ENCODE measurements around the gene TMEM147. TPM values are rescaled to one million over a fixed set of nuclear protein-coding genes. Genes with fewer than 3 reads are reported as not detected.

Gene TMEM147
- total and polyA plus RNA-seq, 10 of the 15 experiments (the other 5 are each of a cell fraction or from before 2014, with no cell fraction given): 53.4 to 145 (median 79.3) TPM

DNA sequence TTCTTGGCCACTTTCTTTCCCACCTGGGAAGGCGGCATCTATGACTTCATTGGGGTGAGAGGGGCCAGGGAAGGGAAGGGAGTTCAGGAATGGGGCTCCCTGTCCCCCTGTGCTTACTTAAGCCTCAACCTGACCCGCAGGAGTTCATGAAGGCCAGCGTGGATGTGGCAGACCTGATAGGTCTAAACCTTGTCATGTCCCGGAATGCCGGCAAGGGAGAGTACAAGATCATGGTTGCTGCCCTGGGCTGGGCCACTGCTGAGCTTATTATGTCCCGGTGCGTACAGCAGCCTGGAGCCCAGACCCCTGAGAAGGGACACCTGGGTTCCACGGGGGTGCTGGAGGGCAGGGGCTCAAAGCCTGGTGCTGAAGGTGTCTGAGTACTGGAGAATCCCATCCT lies 1.1 kb downstream of the TMEM147 start:
- H3K36me3 ChIP-seq (ENCODE audit: control insufficient read depth in 2 of 2, insufficient read depth in 2 of 2, low read length in 1 of 2): peaks cover 0 to 2% of the 10 kb centered on the region in 2 experiments; a peak in 2 of 4 replicates
- H2AFZ ChIP-seq (ENCODE audit: control insufficient read depth, low read depth, low read length): 0 out of 2 replicates have a peak overlapping the region, but pooled peaks have one; percentile 28
- ATAC-seq (no peak), FAIRE-seq (no peak), DNase-seq (ENCODE audit: low read depth, low spot score) (no peak)
- TF ChIP-seq HDGF (IDR thresholded peaks at IDR 0.05): no peak
- no peak for TF ChIP-seq JUND (IDR thresholded peaks at IDR 0.05; ENCODE audit: low read depth, low read length)
- TF ChIP-seq MEF2A (IDR thresholded peaks at IDR 0.05; ENCODE audit: insufficient read depth, low read depth, low read length): no peak
- TF ChIP-seq EED (IDR thresholded peaks at IDR 0.05; ENCODE audit: low read depth): peak; percentile 28; the same call in 1 of the 2 replicates
- peak; percentile 39; the same call in 1 of the 2 replicates for TF ChIP-seq IKZF1 (conservative IDR thresholded peaks at IDR 0.05)
- TF ChIP-seq IKZF2 (IDR thresholded peaks at IDR 0.05): 0 out of 4 replicates have a peak, but pooled peaks of 1 of the 2 experiments have one; percentile 24
- TF ChIP-seq, protein P1, sequence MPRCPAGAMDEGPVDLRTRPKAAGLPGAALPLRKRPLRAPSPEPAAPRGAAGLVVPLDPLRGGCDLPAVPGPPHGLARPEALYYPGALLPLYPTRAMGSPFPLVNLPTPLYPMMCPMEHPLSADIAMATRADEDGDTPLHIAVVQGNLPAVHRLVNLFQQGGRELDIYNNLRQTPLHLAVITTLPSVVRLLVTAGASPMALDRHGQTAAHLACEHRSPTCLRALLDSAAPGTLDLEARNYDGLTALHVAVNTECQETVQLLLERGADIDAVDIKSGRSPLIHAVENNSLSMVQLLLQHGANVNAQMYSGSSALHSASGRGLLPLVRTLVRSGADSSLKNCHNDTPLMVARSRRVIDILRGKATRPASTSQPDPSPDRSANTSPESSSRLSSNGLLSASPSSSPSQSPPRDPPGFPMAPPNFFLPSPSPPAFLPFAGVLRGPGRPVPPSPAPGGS (IDR thresholded peaks at IDR 0.05; ENCODE audit: borderline replicate concordance, insufficient read depth, low read depth, low read length, poor library complexity, severe bottlenecking): no peak
- TF ChIP-seq YBX1 (IDR thresholded peaks at IDR 0.05): no peak
- H3K9me3 ChIP-seq (replicated peaks; ENCODE audit: control insufficient read depth, insufficient read depth, low read length): no peaks in the 10 kb centered on the region
- CTCF ChIA-PET: interaction anchor here (0.6 to 4.7 kb wide), 5 partner anchors 17 to 384 kb away, joined by 3 to 63 read pairs (median 19); partner anchors contain the start of gene ATP4A
- intact Hi-C loops (cut with micrococcal nuclease; ENCODE audit: unreplicated experiment): loop anchor here (5.0 kb wide), 2 partner anchors 66 to 386 kb away; partner anchors contain the start of gene HAUS5
- peak overlapping the region; percentile 97 for H3K9ac ChIP-seq (ENCODE audit: control insufficient read depth, insufficient read depth, low read length)
- SMC1A ChIA-PET (ENCODE audit: uncharacterized antibody, unreplicated experiment): interaction anchor here (0.5 kb wide), 1 partner anchor 193 kb away, joined by 3 read pairs; no protein-coding TSS in a partner anchor
- H3K79me2 ChIP-seq (ENCODE audit: control insufficient read depth, insufficient read depth, low read length): peaks cover 18% of the 10 kb centered on the region
- 72% methylated on average over 8 of the region's 8 CpGs for WGBS (ENCODE audit: insufficient coverage, insufficient replicate concordance, low lambda C conversion rate, missing lambda C conversion rate)
- H3K27me3 ChIP-seq (replicated peaks in 1 of 2; ENCODE audit: control insufficient read depth in 2 of 2, insufficient read depth in 2 of 2, low read length in 1 of 2): no peaks in the 10 kb centered on the region
- H3K27ac ChIP-seq (ENCODE audit: control insufficient read depth, insufficient read depth): peak overlapping the region; percentile 86
- in situ Hi-C loops (cut with MboI): no loop called here
- RAD21 ChIA-PET (ENCODE audit: unreplicated experiment): interaction anchor here (1.4 kb wide), 1 partner anchor 36 kb away, joined by 3 read pairs; no protein-coding TSS in a partner anchor
- H3K4me1 ChIP-seq (ENCODE audit: control insufficient read depth, insufficient read depth, low read length): peaks cover 17% of the 10 kb centered on the region
- no peaks in the 10 kb centered on the region for H4K20me1 ChIP-seq (ENCODE audit: control insufficient read depth, insufficient read depth)
- POLR2A ChIA-PET: interaction anchor here (1.0 kb wide), 1 partner anchor 102 kb away, joined by 3 read pairs; the partner anchor contains the start of gene COX6B1
- H3K4me2 ChIP-seq (ENCODE audit: control insufficient read depth, insufficient read depth): peak overlapping the region; percentile 91
- peak overlapping the region; percentile 77 for H3K4me3 ChIP-seq
- TSS peak; percentile 77 for BruUV-seq (replicated peaks)

Measured in GM12878 (cell line).